Kidney glomerular epithelial cell (primary cell): ENCODE data around the gene FFAR1.
A peak's percentile ranks its signal among the peaks of the same experiment; 100 is the strongest.

Experiments used
- DNase-seq: peaks from one replicate; lab custom pipeline; 2025; lab: John Stamatoyannopoulos, UW

The FFAR1 gene

GRCh38 chr19:35315883-35316282 lies 31.8 kb upstream of the FFAR1 start:
- DNase-seq: no peak

GRCh38 chr19:35316560-35316959 lies 31.1 kb upstream of the FFAR1 start:
- DNase-seq: no peak

GRCh38 chr19:35317464-35318043 lies 30.1 kb upstream of the FFAR1 start:
- no peak for DNase-seq

- peak; percentile 72 for DNase-seq
These were observed 28.8 kb upstream of the FFAR1 start for GRCh38 chr19:35318679-35319448.

- DNase-seq: no peak
These were observed 27.5 kb upstream of the FFAR1 start for GRCh38 chr19:35320065-35320713.

- DNase-seq: no peak
These were observed 26.4 kb upstream of the FFAR1 start for GRCh38 chr19:35321291-35321690.

GRCh38 chr19:35322014-35322413 lies 25.7 kb upstream of the FFAR1 start:
- DNase-seq: no peak

- DNase-seq: no peak
These were observed 20.1 kb upstream of the FFAR1 start for GRCh38 chr19:35327642-35328041.

GRCh38 chr19:35328851-35329285 lies 18.8 kb upstream of the FFAR1 start, which contains the start of gene CD22:
TSS of gene CD22 (plus strand) at chr19:35329187. CDS start at chr19:35332041, 2,854 bp downstream.
- DNase-seq: no peak

- no peak for DNase-seq
These were observed 18.4 kb upstream of the FFAR1 start for GRCh38 chr19:35329323-35329722.

GRCh38 chr19:35330475-35330874 lies 17.2 kb upstream of the FFAR1 start:
- DNase-seq: no peak

GRCh38 chr19:35331551-35332214 lies 16.0 kb upstream of the FFAR1 start:
- DNase-seq: no peak

- DNase-seq: no peak
These were observed 14.9 kb upstream of the FFAR1 start for GRCh38 chr19:35332817-35333216.

- DNase-seq: no peak
These were observed 13.5 kb upstream of the FFAR1 start for GRCh38 chr19:35334144-35334753.

- DNase-seq: no peak
These were observed 11.3 kb upstream of the FFAR1 start for GRCh38 chr19:35336166-35336955.

GRCh38 chr19:35337097-35337983 lies 10.4 kb upstream of the FFAR1 start:
- DNase-seq: no peak

- DNase-seq: no peak
These were observed 9.8 kb upstream of the FFAR1 start for GRCh38 chr19:35337984-35338296.

GRCh38 chr19:35340431-35340830 lies 7.3 kb upstream of the FFAR1 start:
- no peak for DNase-seq

GRCh38 chr19:35341006-35341405 lies 6.7 kb upstream of the FFAR1 start:
- DNase-seq: no peak

- no peak for DNase-seq
These were observed 6.0 kb upstream of the FFAR1 start for GRCh38 chr19:35341565-35342225.
